ENCODE results near the gene KCNJ3.

The KCNJ3 gene

DNA sequence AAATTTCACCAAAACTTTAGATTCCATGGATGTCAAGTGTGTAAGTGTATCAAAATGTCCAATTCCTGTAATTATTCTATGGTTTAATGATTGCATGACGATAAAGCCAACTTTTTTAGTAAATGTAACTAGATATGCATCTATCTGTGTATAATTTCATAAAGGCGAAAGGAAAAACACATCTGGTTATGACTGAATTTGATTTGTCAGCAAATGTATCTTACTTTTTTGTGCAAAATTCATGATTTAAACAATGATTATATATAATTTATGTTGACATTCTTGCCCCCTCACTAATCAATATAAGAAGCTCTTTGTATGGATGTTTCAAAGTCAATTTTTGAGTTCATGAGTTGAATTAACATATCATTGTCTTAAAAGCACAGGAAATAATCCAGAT, 138.5 kb downstream of the KCNJ3 start:
- no peaks in the 10 kb centered on the region for H3K9me3 ChIP-seq (ENCODE audit: insufficient read depth, low read length)
- H2AFZ ChIP-seq (ENCODE audit: low read depth, low read length): no peak overlapping the region
- TF ChIP-seq EZH2phosphoT487 (IDR thresholded peaks at IDR 0.05; ENCODE audit: low read depth): no peak
- TF ChIP-seq, protein P1, sequence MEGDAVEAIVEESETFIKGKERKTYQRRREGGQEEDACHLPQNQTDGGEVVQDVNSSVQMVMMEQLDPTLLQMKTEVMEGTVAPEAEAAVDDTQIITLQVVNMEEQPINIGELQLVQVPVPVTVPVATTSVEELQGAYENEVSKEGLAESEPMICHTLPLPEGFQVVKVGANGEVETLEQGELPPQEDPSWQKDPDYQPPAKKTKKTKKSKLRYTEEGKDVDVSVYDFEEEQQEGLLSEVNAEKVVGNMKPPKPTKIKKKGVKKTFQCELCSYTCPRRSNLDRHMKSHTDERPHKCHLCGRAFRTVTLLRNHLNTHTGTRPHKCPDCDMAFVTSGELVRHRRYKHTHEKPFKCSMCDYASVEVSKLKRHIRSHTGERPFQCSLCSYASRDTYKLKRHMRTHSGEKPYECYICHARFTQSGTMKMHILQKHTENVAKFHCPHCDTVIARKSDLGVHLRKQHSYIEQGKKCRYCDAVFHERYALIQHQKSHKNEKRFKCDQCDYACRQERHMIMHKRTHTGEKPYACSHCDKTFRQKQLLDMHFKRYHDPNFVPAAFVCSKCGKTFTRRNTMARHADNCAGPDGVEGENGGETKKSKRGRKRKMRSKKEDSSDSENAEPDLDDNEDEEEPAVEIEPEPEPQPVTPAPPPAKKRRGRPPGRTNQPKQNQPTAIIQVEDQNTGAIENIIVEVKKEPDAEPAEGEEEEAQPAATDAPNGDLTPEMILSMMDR (IDR thresholded peaks at IDR 0.05; ENCODE audit: low read depth, low read length): no peak
- H3K36me3 ChIP-seq (replicated peaks; ENCODE audit: low read depth, low read length): no peaks in the 10 kb centered on the region
- H3K4me3 ChIP-seq (ENCODE audit: low read length): no peak overlapping the region
- H3K79me2 ChIP-seq (ENCODE audit: low read length): no peaks in the 10 kb centered on the region
- no peak overlapping the region for H3K9ac ChIP-seq (ENCODE audit: low read length)
- H3K27ac ChIP-seq (ENCODE audit: low read length): no peak overlapping the region
- no peaks in the 10 kb centered on the region for H3K27me3 ChIP-seq (ENCODE audit: low read depth, low read length)
- no peaks in the 10 kb centered on the region for H3K4me1 ChIP-seq (ENCODE audit: low read length)
- H4K20me1 ChIP-seq (ENCODE audit: insufficient read depth, low read length): no peaks in the 10 kb centered on the region
- no peak overlapping the region for H3K4me2 ChIP-seq (ENCODE audit: low read length)

- Histone ChIP-seq H3K4me2 (ENCODE audit: low read length) (no peak overlapping the region), H3K36me3 (replicated peaks; ENCODE audit: low read depth, low read length) (no peaks in the 10 kb centered on the region), H3K79me2 (ENCODE audit: low read length) (no peaks in the 10 kb centered on the region), H4K20me1 (ENCODE audit: insufficient read depth, low read length) (no peaks in the 10 kb centered on the region), H3K27ac (ENCODE audit: low read length) (no peak overlapping the region), H3K4me1 (ENCODE audit: low read length) (no peaks in the 10 kb centered on the region), H3K27me3 (ENCODE audit: low read depth, low read length) (no peaks in the 10 kb centered on the region), H3K9me3 (ENCODE audit: insufficient read depth, low read length) (no peaks in the 10 kb centered on the region), H2AFZ (ENCODE audit: low read depth, low read length) (no peak overlapping the region), H3K4me3 (ENCODE audit: low read length) (no peak overlapping the region), H3K9ac (ENCODE audit: low read length) (no peak overlapping the region)
- TF ChIP-seq, protein P1 (IDR thresholded peaks at IDR 0.05; ENCODE audit: low read depth, low read length): no peak
- no peak for TF ChIP-seq EZH2phosphoT487 (IDR thresholded peaks at IDR 0.05; ENCODE audit: low read depth)
These were observed 146.0 kb downstream of the KCNJ3 start for GRCh38 chr2:154844513-154844912.

GRCh38 chr2:154846842-154847241, 148.3 kb downstream of the KCNJ3 start:
- H3K27ac ChIP-seq (ENCODE audit: low read length): no peak overlapping the region
- H3K4me1 ChIP-seq (ENCODE audit: low read length): no peaks in the 10 kb centered on the region
- H3K79me2 ChIP-seq (ENCODE audit: low read length): no peaks in the 10 kb centered on the region
- H3K9me3 ChIP-seq (ENCODE audit: insufficient read depth, low read length): no peaks in the 10 kb centered on the region
- no peak overlapping the region for H3K4me3 ChIP-seq (ENCODE audit: low read length)
- no peak overlapping the region for H3K9ac ChIP-seq (ENCODE audit: low read length)
- no peak overlapping the region for H3K4me2 ChIP-seq (ENCODE audit: low read length)
- H3K27me3 ChIP-seq (ENCODE audit: low read depth, low read length): no peaks in the 10 kb centered on the region
- no peaks in the 10 kb centered on the region for H4K20me1 ChIP-seq (ENCODE audit: insufficient read depth, low read length)
- TF ChIP-seq, protein P1 (IDR thresholded peaks at IDR 0.05; ENCODE audit: low read depth, low read length): no peak
- TF ChIP-seq EZH2phosphoT487 (IDR thresholded peaks at IDR 0.05; ENCODE audit: low read depth): no peak
- H3K36me3 ChIP-seq (replicated peaks; ENCODE audit: low read depth, low read length): no peaks in the 10 kb centered on the region
- H2AFZ ChIP-seq (ENCODE audit: low read depth, low read length): no peak overlapping the region

DNA sequence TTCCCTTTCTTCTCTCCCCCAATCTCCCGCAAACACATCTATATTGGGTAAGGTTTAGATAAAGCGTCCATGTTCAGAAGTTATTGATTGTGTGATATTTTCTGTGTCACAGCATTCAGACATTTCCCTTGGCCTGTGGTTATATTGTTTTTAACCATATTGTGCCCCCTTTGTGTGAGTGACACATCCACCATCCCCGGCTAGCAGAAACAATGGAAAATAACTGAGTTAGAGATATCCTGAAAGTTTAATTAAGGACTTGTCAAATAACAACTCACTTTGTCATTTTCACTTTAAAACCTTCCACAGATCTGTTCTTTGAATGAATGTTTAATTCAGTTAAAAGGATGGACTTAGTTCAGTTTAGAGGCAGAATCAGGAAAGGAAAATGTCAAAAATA, 151.0 kb downstream of the KCNJ3 start:
- no peak overlapping the region for H3K9ac ChIP-seq (ENCODE audit: low read length)
- H3K36me3 ChIP-seq (replicated peaks; ENCODE audit: low read depth, low read length): no peaks in the 10 kb centered on the region
- no peaks in the 10 kb centered on the region for H3K9me3 ChIP-seq (ENCODE audit: insufficient read depth, low read length)
- no peaks in the 10 kb centered on the region for H4K20me1 ChIP-seq (ENCODE audit: insufficient read depth, low read length)
- H2AFZ ChIP-seq (ENCODE audit: low read depth, low read length): no peak overlapping the region
- H3K4me2 ChIP-seq (ENCODE audit: low read length): no peak overlapping the region
- TF ChIP-seq EZH2phosphoT487 (IDR thresholded peaks at IDR 0.05; ENCODE audit: low read depth): no peak
- H3K79me2 ChIP-seq (ENCODE audit: low read length): no peaks in the 10 kb centered on the region
- no peaks in the 10 kb centered on the region for H3K4me1 ChIP-seq (ENCODE audit: low read length)
- H3K4me3 ChIP-seq (ENCODE audit: low read length): no peak overlapping the region
- no peak overlapping the region for H3K27ac ChIP-seq (ENCODE audit: low read length)
- H3K27me3 ChIP-seq (ENCODE audit: low read depth, low read length): no peaks in the 10 kb centered on the region

DNA sequence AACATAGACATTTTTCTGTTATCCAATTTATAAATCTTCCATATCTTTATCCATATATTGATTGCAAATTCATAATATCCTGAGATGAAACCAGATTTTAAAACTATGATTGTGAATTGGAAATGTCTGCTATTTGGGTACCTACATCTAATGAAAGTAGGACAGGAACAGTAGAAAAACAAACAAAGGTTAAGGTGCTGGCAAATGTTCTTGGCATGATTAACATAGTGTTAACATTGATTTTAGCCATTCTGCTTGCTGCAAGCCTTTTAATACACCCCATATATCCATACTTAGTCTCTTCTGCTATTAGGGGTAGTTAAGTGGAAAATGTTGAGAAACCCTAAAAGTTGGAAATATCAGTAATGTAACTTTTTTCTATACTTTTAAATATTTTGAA, 152.0 kb downstream of the KCNJ3 start:
- H3K9ac ChIP-seq (ENCODE audit: low read length): no peak overlapping the region
- no peak overlapping the region for H2AFZ ChIP-seq (ENCODE audit: low read depth, low read length)
- no peak for TF ChIP-seq EZH2phosphoT487 (IDR thresholded peaks at IDR 0.05; ENCODE audit: low read depth)
- TF ChIP-seq, protein P1 (IDR thresholded peaks at IDR 0.05; ENCODE audit: low read depth, low read length): no peak
- no peak overlapping the region for H3K27ac ChIP-seq (ENCODE audit: low read length)
- H3K9me3 ChIP-seq (ENCODE audit: insufficient read depth, low read length): no peaks in the 10 kb centered on the region
- no peak overlapping the region for H3K4me2 ChIP-seq (ENCODE audit: low read length)
- H4K20me1 ChIP-seq (ENCODE audit: insufficient read depth, low read length): no peaks in the 10 kb centered on the region
- H3K36me3 ChIP-seq (replicated peaks; ENCODE audit: low read depth, low read length): no peaks in the 10 kb centered on the region
- no peaks in the 10 kb centered on the region for H3K4me1 ChIP-seq (ENCODE audit: low read length)
- no peak overlapping the region for H3K4me3 ChIP-seq (ENCODE audit: low read length)
- H3K27me3 ChIP-seq (ENCODE audit: low read depth, low read length): no peaks in the 10 kb centered on the region
- no peaks in the 10 kb centered on the region for H3K79me2 ChIP-seq (ENCODE audit: low read length)
